ENCODE data around the gene USF1.
"Not testable (repeated sequence)": the region's sequence is repeated elsewhere in the genome, so short reads cannot be mapped to it uniquely, and the experiment has no call there.

The USF1 gene

GRCh38 chr1:161000736-161001480, 44.9 kb downstream of the USF1 start:
- Histone ChIP-seq H3K27ac (ENCODE audit: low read depth, low read length) (no peak overlapping the region), H3K36me3 (ENCODE audit: control insufficient read depth, insufficient read depth, low read length) (peaks cover 58% of the 10 kb centered on the region)

GRCh38 chr1:160999376-160999775, 46.4 kb downstream of the USF1 start:
- no peaks in the 10 kb centered on the region for H3K9me3 ChIP-seq (ENCODE audit: control insufficient read depth, insufficient read depth, low read depth, low read length)
- H3K27ac ChIP-seq (ENCODE audit: low read depth, low read length): no peak overlapping the region
- H3K9ac ChIP-seq (ENCODE audit: low read length): no peak overlapping the region
- no peak overlapping the region for H3K4me3 ChIP-seq (ENCODE audit: low read depth, low read length)
- H3K4me1 ChIP-seq (ENCODE audit: control insufficient read depth, insufficient read depth, low read length): peaks cover 3% of the 10 kb centered on the region; the same call in 1 of the 2 replicates
- H3K36me3 ChIP-seq (ENCODE audit: control insufficient read depth, insufficient read depth, low read length): peaks cover 67% of the 10 kb centered on the region
- H3K27me3 ChIP-seq (ENCODE audit: control insufficient read depth, insufficient read depth, low read length): no peaks in the 10 kb centered on the region

More at GRCh38 chr1:161000736-161001480, 44.9 kb downstream of the USF1 start:
- peaks cover 3% of the 10 kb centered on the region; the same call in 1 of the 2 replicates for H3K4me1 ChIP-seq (ENCODE audit: control insufficient read depth, insufficient read depth, low read length)
- no peak overlapping the region for H3K4me3 ChIP-seq (ENCODE audit: low read depth, low read length)
- H3K9me3 ChIP-seq (ENCODE audit: control insufficient read depth, insufficient read depth, low read depth, low read length): no peaks in the 10 kb centered on the region
- H3K9ac ChIP-seq (ENCODE audit: low read length): no peak overlapping the region
- no peaks in the 10 kb centered on the region for H3K27me3 ChIP-seq (ENCODE audit: control insufficient read depth, insufficient read depth, low read length)

- Histone ChIP-seq H3K36me3 (ENCODE audit: control insufficient read depth, insufficient read depth, low read length) (peaks cover 67% of the 10 kb centered on the region), H3K4me1 (ENCODE audit: control insufficient read depth, insufficient read depth, low read length) (peaks cover 3% of the 10 kb centered on the region; the same call in 1 of the 2 replicates), H3K4me3 (ENCODE audit: low read depth, low read length) (no peak overlapping the region), H3K27me3 (ENCODE audit: control insufficient read depth, insufficient read depth, low read length) (no peaks in the 10 kb centered on the region), H3K9me3 (ENCODE audit: control insufficient read depth, insufficient read depth, low read depth, low read length) (no peaks in the 10 kb centered on the region), H3K27ac (ENCODE audit: low read depth, low read length) (no peak overlapping the region), H3K9ac (ENCODE audit: low read length) (no peak overlapping the region)
Observed at GRCh38 chr1:160997323-160998038, 48.3 kb downstream of the USF1 start.

GRCh38 chr1:160996178-160996577, 49.6 kb downstream of the USF1 start:
- Histone ChIP-seq H3K27ac (ENCODE audit: low read depth, low read length) (no peak overlapping the region), H3K4me1 (ENCODE audit: control insufficient read depth, insufficient read depth, low read length) (peaks cover 3% of the 10 kb centered on the region; the same call in 1 of the 2 replicates), H3K27me3 (ENCODE audit: control insufficient read depth, insufficient read depth, low read length) (no peaks in the 10 kb centered on the region), H3K36me3 (ENCODE audit: control insufficient read depth, insufficient read depth, low read length) (peaks cover 55% of the 10 kb centered on the region), H3K9ac (ENCODE audit: low read length) (no peak overlapping the region), H3K9me3 (ENCODE audit: control insufficient read depth, insufficient read depth, low read depth, low read length) (no peaks in the 10 kb centered on the region), H3K4me3 (ENCODE audit: low read depth, low read length) (no peak overlapping the region)

DNA sequence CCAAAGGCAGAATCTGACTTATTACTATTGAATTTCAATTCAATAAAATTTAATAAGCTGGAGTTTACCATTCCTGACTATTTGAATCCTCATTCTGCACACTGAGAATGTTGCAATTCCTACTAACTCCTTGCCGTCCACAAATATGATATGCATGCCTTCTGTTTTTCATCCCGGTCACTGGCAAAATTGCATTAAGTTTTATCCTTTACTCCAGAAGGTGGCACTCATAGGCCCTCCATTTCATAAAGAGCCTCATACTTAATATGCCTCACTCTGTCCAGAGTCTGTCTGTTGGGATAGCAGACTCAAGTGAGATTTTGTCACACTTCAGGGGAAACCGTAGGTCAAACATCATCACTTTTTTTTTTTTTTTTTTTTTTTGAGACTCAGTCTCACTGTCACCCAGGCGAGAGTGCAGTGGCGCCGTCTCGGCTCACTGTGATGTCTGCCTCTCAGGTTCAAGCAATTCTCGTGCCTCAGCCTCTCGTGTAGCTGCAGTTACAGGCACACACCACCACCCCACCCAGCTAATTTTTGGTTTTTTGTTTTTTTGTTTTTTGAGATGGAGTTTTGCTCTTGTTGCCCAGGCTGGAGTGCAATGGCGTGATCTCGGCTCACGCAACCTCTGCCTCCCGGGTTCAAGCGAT, 52.1 kb downstream of the USF1 start:
- Histone ChIP-seq H3K9ac (ENCODE audit: low read length) (no peak overlapping the region), H3K27me3 (ENCODE audit: control insufficient read depth, insufficient read depth, low read length) (no peaks in the 10 kb centered on the region), H3K36me3 (ENCODE audit: control insufficient read depth, insufficient read depth, low read length) (peaks cover 30% of the 10 kb centered on the region), H3K9me3 (ENCODE audit: control insufficient read depth, insufficient read depth, low read depth, low read length) (no peaks in the 10 kb centered on the region), H3K4me1 (ENCODE audit: control insufficient read depth, insufficient read depth, low read length) (peaks cover 11% of the 10 kb centered on the region), H3K4me3 (ENCODE audit: low read depth, low read length) (no peak overlapping the region), H3K27ac (ENCODE audit: low read depth, low read length) (no peak overlapping the region)

GRCh38 chr1:160992036-160992435, 53.7 kb downstream of the USF1 start:
- peaks cover 24% of the 10 kb centered on the region for H3K4me1 ChIP-seq (ENCODE audit: control insufficient read depth, insufficient read depth, low read length)
- H3K4me3 ChIP-seq (ENCODE audit: low read depth, low read length); H3K27ac ChIP-seq (ENCODE audit: low read depth, low read length); H3K9ac ChIP-seq (ENCODE audit: low read length); H3K9me3 ChIP-seq (ENCODE audit: control insufficient read depth, insufficient read depth, low read depth, low read length); H3K27me3 ChIP-seq (ENCODE audit: control insufficient read depth, insufficient read depth, low read length): not testable (repeated sequence)
- H3K36me3 ChIP-seq (ENCODE audit: control insufficient read depth, insufficient read depth, low read length): peaks cover 14% of the 10 kb centered on the region

All from HUES6 (cell line).